ENCODE data around the gene ZNF664.
A peak's percentile ranks its signal among the peaks of the same experiment; 100 is the strongest.

Gene ZNF664

GRCh38 chr12:124031058-124031457 is 58.0 kb downstream of the ZNF664 start:
- Histone ChIP-seq H2AFZ (ENCODE audit: low read length) (no peak overlapping the region), H3K4me1 (ENCODE audit: control insufficient read depth in 2 of 2, insufficient read depth in 1 of 2, low read depth in 1 of 2, low read length in 2 of 2) (peaks cover 2 to 4% of the 10 kb centered on the region in 2 donors), H3K4ac (ENCODE audit: low read length) (no peak overlapping the region), H3K23ac (ENCODE audit: low read depth, low read length, poor library complexity) (no peak overlapping the region), H3K27ac (replicated peaks; ENCODE audit: low read length) (no peak overlapping the region), H2BK12ac (ENCODE audit: low read length) (no peak overlapping the region), H2BK15ac (ENCODE audit: low read length) (no peak overlapping the region), H4K91ac (ENCODE audit: low read depth, low read length, poor library complexity) (no peak overlapping the region), H3K4me2 (ENCODE audit: insufficient read depth, low read length, poor library complexity, severe bottlenecking) (no peak overlapping the region), H3K4me3 (ENCODE audit: low read length in 2 of 2) (no peak overlapping the region), H3K18ac (ENCODE audit: low read length) (no peak overlapping the region), H2AK5ac (ENCODE audit: low read depth, low read length) (no peak overlapping the region), H3K9me3 (replicated peaks in 1 of 2; ENCODE audit: control insufficient read depth in 2 of 2, insufficient read depth in 1 of 2, low read depth in 1 of 2, low read length in 2 of 2) (no peaks in the 10 kb centered on the region), H2BK120ac (ENCODE audit: low read depth, low read length) (no peak overlapping the region), H4K8ac (ENCODE audit: low read depth, low read length) (no peak overlapping the region), H3K36me3 (replicated peaks in 1 of 2; ENCODE audit: control insufficient read depth in 2 of 2, insufficient read depth in 2 of 2, low read length in 2 of 2) (no peaks in the 10 kb centered on the region), H3K27me3 (ENCODE audit: control insufficient read depth in 3 of 3, insufficient read depth in 3 of 3, low read depth in 1 of 3, low read length in 3 of 3) (no peaks in the 10 kb centered on the region), H3K14ac (ENCODE audit: low read length) (no peak overlapping the region), H3K9ac (ENCODE audit: low read depth, low read length, poor library complexity) (no peak overlapping the region), H3K79me1 (ENCODE audit: low read depth, low read length) (no peaks in the 10 kb centered on the region), H2BK5ac (ENCODE audit: low read length) (no peak overlapping the region)
- no peak for DNase-seq (ENCODE audit: low spot score)
- WGBS, 2 donors (ENCODE audit: extremely low coverage in 2 of 2, insufficient read length in 2 of 2, insufficient replicate concordance in 1 of 2): no CpG with 5 or more reads among the region's 5 CpGs

- H2BK5ac ChIP-seq (ENCODE audit: low read length): no peak overlapping the region
- H3K4me2 ChIP-seq (ENCODE audit: insufficient read depth, low read length, poor library complexity, severe bottlenecking): no peak overlapping the region
- H3K4me3 ChIP-seq (ENCODE audit: low read length in 2 of 2): no peak overlapping the region
- H3K14ac ChIP-seq (ENCODE audit: low read length): no peak overlapping the region
- H3K27me3 ChIP-seq (ENCODE audit: control insufficient read depth in 3 of 3, insufficient read depth in 3 of 3, low read depth in 1 of 3, low read length in 3 of 3): no peaks in the 10 kb centered on the region
- no peak overlapping the region for H2BK15ac ChIP-seq (ENCODE audit: low read length)
- H3K27ac ChIP-seq (replicated peaks; ENCODE audit: low read length): no peak overlapping the region
- no peak overlapping the region for H4K8ac ChIP-seq (ENCODE audit: low read depth, low read length)
- H3K4ac ChIP-seq (ENCODE audit: low read length): no peak overlapping the region
- H4K91ac ChIP-seq (ENCODE audit: low read depth, low read length, poor library complexity): no peak overlapping the region
- H2AFZ ChIP-seq (ENCODE audit: low read length): no peak overlapping the region
- H3K9ac ChIP-seq (ENCODE audit: low read depth, low read length, poor library complexity): no peak overlapping the region
- no peak overlapping the region for H2BK120ac ChIP-seq (ENCODE audit: low read depth, low read length)
- no peak overlapping the region for H3K18ac ChIP-seq (ENCODE audit: low read length)
- peak; percentile 36 for DNase-seq (ENCODE audit: low spot score)
- H2BK12ac ChIP-seq (ENCODE audit: low read length): no peak overlapping the region
- H3K36me3 ChIP-seq (replicated peaks in 1 of 2; ENCODE audit: control insufficient read depth in 2 of 2, insufficient read depth in 2 of 2, low read length in 2 of 2): no peaks in the 10 kb centered on the region
- H3K79me1 ChIP-seq (ENCODE audit: low read depth, low read length): no peaks in the 10 kb centered on the region
- no peak overlapping the region for H3K23ac ChIP-seq (ENCODE audit: low read depth, low read length, poor library complexity)
- WGBS, 2 donors (ENCODE audit: extremely low coverage in 2 of 2, insufficient read length in 2 of 2, insufficient replicate concordance in 1 of 2): no CpG with 5 or more reads among the region's 9 CpGs
- no peak overlapping the region for H2AK5ac ChIP-seq (ENCODE audit: low read depth, low read length)
- peaks cover 7% of the 10 kb centered on the region in 2 donors for H3K4me1 ChIP-seq (ENCODE audit: control insufficient read depth in 2 of 2, insufficient read depth in 1 of 2, low read depth in 1 of 2, low read length in 2 of 2)
- H3K9me3 ChIP-seq (replicated peaks in 1 of 2; ENCODE audit: control insufficient read depth in 2 of 2, insufficient read depth in 1 of 2, low read depth in 1 of 2, low read length in 2 of 2): no peaks in the 10 kb centered on the region
These were observed 59.4 kb downstream of the ZNF664 start for GRCh38 chr12:124032265-124032886.

DNA sequence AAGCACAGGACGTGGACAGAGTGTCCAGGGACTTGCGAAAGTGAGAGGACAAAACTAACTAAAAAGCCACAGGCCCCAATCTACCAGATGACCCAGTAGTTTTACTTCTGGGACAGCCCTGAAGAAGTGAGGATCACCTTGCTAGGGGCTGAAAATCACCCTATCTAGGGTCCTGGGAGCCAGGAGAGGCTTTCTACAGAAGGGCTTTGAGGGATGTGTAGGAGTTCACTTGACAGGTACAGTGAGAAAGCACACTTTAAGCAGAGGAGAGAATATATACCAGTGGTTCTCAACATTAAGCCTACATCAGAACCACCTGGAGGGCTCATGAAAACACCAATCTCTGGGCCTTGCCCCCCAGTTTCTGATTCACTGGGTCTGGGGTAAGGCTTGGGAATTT is 60.8 kb downstream of the ZNF664 start:
- Histone ChIP-seq H3K9ac (ENCODE audit: low read depth, low read length, poor library complexity) (no peak overlapping the region), H2AFZ (ENCODE audit: low read length) (no peak overlapping the region), H4K8ac (ENCODE audit: low read depth, low read length) (no peak overlapping the region), H2BK5ac (ENCODE audit: low read length) (no peak overlapping the region), H3K27me3 (ENCODE audit: control insufficient read depth in 3 of 3, insufficient read depth in 3 of 3, low read depth in 1 of 3, low read length in 3 of 3) (no peaks in the 10 kb centered on the region), H3K4me2 (ENCODE audit: insufficient read depth, low read length, poor library complexity, severe bottlenecking) (no peak overlapping the region), H3K27ac (replicated peaks; ENCODE audit: low read length) (no peak overlapping the region), H2BK15ac (ENCODE audit: low read length) (no peak overlapping the region), H3K18ac (ENCODE audit: low read length) (no peak overlapping the region), H3K4ac (ENCODE audit: low read length) (no peak overlapping the region), H4K91ac (ENCODE audit: low read depth, low read length, poor library complexity) (no peak overlapping the region), H3K9me3 (replicated peaks in 1 of 2; ENCODE audit: control insufficient read depth in 2 of 2, insufficient read depth in 1 of 2, low read depth in 1 of 2, low read length in 2 of 2) (no peaks in the 10 kb centered on the region), H3K36me3 (replicated peaks in 1 of 2; ENCODE audit: control insufficient read depth in 2 of 2, insufficient read depth in 2 of 2, low read length in 2 of 2) (no peaks in the 10 kb centered on the region), H2BK12ac (ENCODE audit: low read length) (no peak overlapping the region), H3K79me1 (ENCODE audit: low read depth, low read length) (no peaks in the 10 kb centered on the region), H3K14ac (ENCODE audit: low read length) (no peak overlapping the region), H3K4me3 (ENCODE audit: low read length in 2 of 2) (no peak overlapping the region), H2BK120ac (ENCODE audit: low read depth, low read length) (no peak overlapping the region), H3K4me1 (ENCODE audit: control insufficient read depth in 2 of 2, insufficient read depth in 1 of 2, low read depth in 1 of 2, low read length in 2 of 2) (peaks cover 7% of the 10 kb centered on the region in 2 donors), H2AK5ac (ENCODE audit: low read depth, low read length) (no peak overlapping the region), H3K23ac (ENCODE audit: low read depth, low read length, poor library complexity) (no peak overlapping the region)
- no CpG with 5 or more reads among the region's 2 CpGs for WGBS, 2 donors (ENCODE audit: extremely low coverage in 2 of 2, insufficient read length in 2 of 2, insufficient replicate concordance in 1 of 2)
- DNase-seq (ENCODE audit: low spot score): no peak

GRCh38 chr12:124034297-124034696 is 61.3 kb downstream of the ZNF664 start:
- H3K4me1 ChIP-seq (ENCODE audit: control insufficient read depth in 2 of 2, insufficient read depth in 1 of 2, low read depth in 1 of 2, low read length in 2 of 2): peaks cover 7% of the 10 kb centered on the region in 2 donors
- no peak overlapping the region for H3K9ac ChIP-seq (ENCODE audit: low read depth, low read length, poor library complexity)
- no peak overlapping the region for H3K14ac ChIP-seq (ENCODE audit: low read length)
- no peak overlapping the region for H3K23ac ChIP-seq (ENCODE audit: low read depth, low read length, poor library complexity)
- H2AK5ac ChIP-seq (ENCODE audit: low read depth, low read length): no peak overlapping the region
- no peak overlapping the region for H2BK5ac ChIP-seq (ENCODE audit: low read length)
- no peak overlapping the region for H3K4me3 ChIP-seq (ENCODE audit: low read length in 2 of 2)
- H3K18ac ChIP-seq (ENCODE audit: low read length): no peak overlapping the region
- H3K4me2 ChIP-seq (ENCODE audit: insufficient read depth, low read length, poor library complexity, severe bottlenecking): no peak overlapping the region
- DNase-seq (ENCODE audit: low spot score): no peak
- no CpG with 5 or more reads among the region's 11 CpGs for WGBS, 2 donors (ENCODE audit: extremely low coverage in 2 of 2, insufficient read length in 2 of 2, insufficient replicate concordance in 1 of 2)
- no peak overlapping the region for H4K91ac ChIP-seq (ENCODE audit: low read depth, low read length, poor library complexity)
- no peak overlapping the region for H2AFZ ChIP-seq (ENCODE audit: low read length)
- H3K79me1 ChIP-seq (ENCODE audit: low read depth, low read length): no peaks in the 10 kb centered on the region
- no peak overlapping the region for H3K27ac ChIP-seq (replicated peaks; ENCODE audit: low read length)
- no peaks in the 10 kb centered on the region for H3K27me3 ChIP-seq (ENCODE audit: control insufficient read depth in 3 of 3, insufficient read depth in 3 of 3, low read depth in 1 of 3, low read length in 3 of 3)
- no peaks in the 10 kb centered on the region for H3K36me3 ChIP-seq (replicated peaks in 1 of 2; ENCODE audit: control insufficient read depth in 2 of 2, insufficient read depth in 2 of 2, low read length in 2 of 2)
- no peak overlapping the region for H2BK12ac ChIP-seq (ENCODE audit: low read length)
- H3K9me3 ChIP-seq (replicated peaks in 1 of 2; ENCODE audit: control insufficient read depth in 2 of 2, insufficient read depth in 1 of 2, low read depth in 1 of 2, low read length in 2 of 2): no peaks in the 10 kb centered on the region
- H4K8ac ChIP-seq (ENCODE audit: low read depth, low read length): no peak overlapping the region
- H2BK15ac ChIP-seq (ENCODE audit: low read length): no peak overlapping the region
- H2BK120ac ChIP-seq (ENCODE audit: low read depth, low read length): no peak overlapping the region
- no peak overlapping the region for H3K4ac ChIP-seq (ENCODE audit: low read length)

Data from neuronal stem cell (in vitro differentiated cells).